Lung (tissue), 12 donors: ENCODE data around the gene REG3A. TPM values are rescaled to one million over a fixed set of nuclear protein-coding genes. Genes with fewer than 3 reads are reported as not detected.

Source experiments
- ATAC-seq: fragments of 200-7000 bp; cut with Tn5 transposase; one replicate; pipeline ENCODE4 v1.9.1; 2020; ENCODE audit warnings: moderate number of reproducible peaks; ENCODE audit not compliant: insufficient read depth, low FRiP score
- DNase-seq, 3 donors: peaks; one replicate each; pipeline ENCODE4 v3.0.0-alpha.2; 2013 to 2017
- H3K27ac ChIP-seq, 2 donors: one replicate each; pipeline ENCODE4 v1.5.1; 2013; ENCODE audit warnings: mild to moderate bottlenecking in 2 of 2, moderate library complexity in 2 of 2, control low read depth in 1 of 2, inconsistent platforms in 1 of 2, low read depth in 1 of 2, low read length in 1 of 2
- H3K27me3 ChIP-seq, 3 donors: one replicate each; pipeline ENCODE4 v1.5.1; 2013; ENCODE audit warnings: low read length in 2 of 3; ENCODE audit not compliant: control insufficient read depth in 3 of 3, insufficient read depth in 3 of 3
- H3K36me3 ChIP-seq, 4 donors: one replicate each; pipeline ENCODE4 v1.5.1; 2013; ENCODE audit warnings: low read length in 4 of 4, mild to moderate bottlenecking in 1 of 4, moderate library complexity in 1 of 4; ENCODE audit not compliant: control insufficient read depth in 4 of 4, insufficient read depth in 4 of 4
- H3K4me1 ChIP-seq, 5 donors: one replicate each; pipeline ENCODE4 v1.5.1; 2013; ENCODE audit warnings: low read length in 5 of 5, mild to moderate bottlenecking in 2 of 5, moderate library complexity in 1 of 5; ENCODE audit not compliant: control insufficient read depth in 5 of 5, insufficient read depth in 5 of 5
- H3K4me3 ChIP-seq: one replicate; pipeline ENCODE4 v1.5.1; 2013; ENCODE audit warnings: mild to moderate bottlenecking, control low read depth, moderate library complexity
- H3K9ac ChIP-seq, 2 donors: one replicate each; pipeline ENCODE4 v1.5.1; 2013; ENCODE audit warnings: low read length in 2 of 2, control low read depth in 1 of 2; ENCODE audit not compliant: insufficient read depth in 1 of 2
- H3K9me3 ChIP-seq, 4 donors: one replicate each; pipeline ENCODE4 v1.5.1; 2013; ENCODE audit warnings: low read length in 3 of 4, mild to moderate bottlenecking in 1 of 4, moderate library complexity in 1 of 4; ENCODE audit not compliant: control insufficient read depth in 4 of 4, insufficient read depth in 3 of 4
- CTCF ChIP-seq: IDR thresholded peaks from 2 replicates; pipeline ENCODE4 v1.5.1; 2012; ENCODE audit warnings: mild to moderate bottlenecking; ENCODE audit errors: control extremely low read depth, extremely low read depth
- WGBS, 2 donors: extraction: QIAGEN DNeasy Blood & Tissue Kit; methylation state at CpG; one replicate each; pipeline ENCODE4 v1.1.7; 2013; 5-methylcytosine and 5-hydroxymethylcytosine counted together
- polyA plus RNA-seq, 2 donors: library from polyadenylated mRNA; stranded (reverse); fragments of 200-250 nt; gene quantifications; one replicate each; pipeline ENCODE4 v1.2.1, GENCODE V29; 2013
- total RNA-seq, 2 donors: library from RNA; depleted of rRNA in 1 of 2; stranded (reverse); fragments of >200 nt in 1 of 2; gene quantifications; one replicate each; pipeline ENCODE4 v1.2.1, GENCODE V29; 2014 to 2021
- donor health status: control.
- donor health status: control.
- donor health status: Bipolar disorder and iron deficiency.
- donor health status: healthy.
- donor health status: DM: yes; HTN: yes; CAD: no.

Gene REG3A
- total and polyA plus RNA-seq, 4 donors, result 0.96 TPM; not detected in 3

- 45 to 71% methylated on average over 3 of the region's 3 CpGs for WGBS, 2 donors
- ATAC-seq, result no peak
- Histone ChIP-seq H3K36me3 (no peaks in the 10 kb centered on the region), H3K4me3 (no peak overlapping the region), H3K9ac (no peak overlapping the region), H3K27me3 (no peaks in the 10 kb centered on the region), H3K9me3 (no peaks in the 10 kb centered on the region), H3K4me1 (no peaks in the 10 kb centered on the region), H3K27ac (no peak overlapping the region)
- DNase-seq, result no peak
- no peak for TF ChIP-seq CTCF
Measured at GRCh38 chr2:79189465-79189864, 29.9 kb upstream of the REG3A start.

- no peak for ATAC-seq
- H3K27me3 ChIP-seq, result no peaks in the 10 kb centered on the region
- 86 to 93% methylated on average over 2 of the region's 2 CpGs for WGBS, 2 donors
- no peak for TF ChIP-seq CTCF
- no peak overlapping the region for H3K9ac ChIP-seq
- H3K4me3 ChIP-seq, result no peak overlapping the region
- H3K9me3 ChIP-seq, result no peaks in the 10 kb centered on the region
- H3K36me3 ChIP-seq, result no peaks in the 10 kb centered on the region
- H3K27ac ChIP-seq, result no peak overlapping the region
- no peaks in the 10 kb centered on the region for H3K4me1 ChIP-seq
- no peak for DNase-seq
Measured at GRCh38 chr2:79181617-79182016, 22.1 kb upstream of the REG3A start.

GRCh38 chr2:79180092-79180491 is 20.5 kb upstream of the REG3A start:
- no peaks in the 10 kb centered on the region for H3K9me3 ChIP-seq
- TF ChIP-seq CTCF, result no peak
- H3K4me1 ChIP-seq, result no peaks in the 10 kb centered on the region
- no peak overlapping the region for H3K27ac ChIP-seq
- H3K4me3 ChIP-seq, result no peak overlapping the region
- ATAC-seq, result no peak
- DNase-seq, result no peak
- no peak overlapping the region for H3K9ac ChIP-seq
- H3K36me3 ChIP-seq, result no peaks in the 10 kb centered on the region
- 74 to 81% methylated on average over 2 of the region's 2 CpGs for WGBS, 2 donors
- H3K27me3 ChIP-seq, result no peaks in the 10 kb centered on the region

GRCh38 chr2:79179036-79179435 is 19.5 kb upstream of the REG3A start:
- H3K9me3 ChIP-seq, result no peaks in the 10 kb centered on the region
- H3K4me3 ChIP-seq, result no peak overlapping the region
- no peak for TF ChIP-seq CTCF
- H3K27me3 ChIP-seq, result no peaks in the 10 kb centered on the region
- WGBS, 2 donors, result 81 to 89% methylated on average over 4 of the region's 4 CpGs
- ATAC-seq, result no peak
- H3K4me1 ChIP-seq, result no peaks in the 10 kb centered on the region
- DNase-seq, result no peak
- no peaks in the 10 kb centered on the region for H3K36me3 ChIP-seq
- no peak overlapping the region for H3K9ac ChIP-seq
- no peak overlapping the region for H3K27ac ChIP-seq
